HEK293 (cell line): ENCODE results near the gene SLC25A25.
A peak's percentile ranks its signal among the peaks of the same experiment; 100 is the strongest.

Source experiments
- CTCF ChIA-PET: fragments of 350-600 bp; formaldehyde crosslinking; extraction: SDS; loops from one replicate; lab custom pipeline; 2021; ENCODE audit warnings: antibody characterized with exemption; lab: Yijun Ruan, JAX
- POLR2A ChIA-PET: fragments of 300-600 bp; formaldehyde crosslinking; extraction: SDS; loops from one replicate; lab custom pipeline; 2020; ENCODE audit warnings: antibody characterized with exemption, inconsistent platforms; lab: Yijun Ruan, JAX
- H3K27ac ChIP-seq: fragments of 200-500 bp; sonication (Bioruptor generic); 2 replicates; pipeline ENCODE4 v1.5.1; 2014; ENCODE audit warnings: low read depth, low read length, control low read depth, inconsistent platforms; ENCODE audit errors: extremely low read depth
- H3K36me3 ChIP-seq, 2 experiments: fragments of 200-500 bp in 1 of 2; sonication (Bioruptor generic) in 1 of 2; 1 replicate in 1 of 2; 2 replicates in 1 of 2; pipeline ENCODE4 v1.5.1; 2014 to 2017; ENCODE audit warnings: inconsistent platforms in 2 of 2, low read length in 2 of 2; ENCODE audit not compliant: control insufficient read depth in 2 of 2, insufficient read depth in 1 of 2
- H3K4me1 ChIP-seq: fragments of 200-500 bp; sonication (Bioruptor generic); 2 replicates; pipeline ENCODE4 v1.5.1; 2014; ENCODE audit warnings: mild to moderate bottlenecking, low read length, inconsistent platforms; ENCODE audit not compliant: control insufficient read depth, insufficient read depth
- H3K4me3 ChIP-seq: 2 replicates; pipeline ENCODE4 v1.5.1; 2011; ENCODE audit warnings: low read depth, mild to moderate bottlenecking, control low read depth, low read length, moderate library complexity
- H3K9me3 ChIP-seq: fragments of 200-500 bp; sonication (Bioruptor generic); 2 replicates; pipeline ENCODE4 v1.5.1; 2014; ENCODE audit warnings: low read depth, low read length, inconsistent platforms; ENCODE audit not compliant: control insufficient read depth, insufficient read depth
- ATF2 ChIP-seq: fragments of 450-650 bp; formaldehyde crosslinking; IDR thresholded peaks from 2 replicates; pipeline ENCODE4 v1.5.1; 2016; ENCODE audit warnings: missing biosample characterization, missing genetic modification characterization, low read depth
- CTCF ChIP-seq: fragments of 450-650 bp; formaldehyde crosslinking; IDR thresholded peaks from 2 replicates; pipeline ENCODE4 v1.5.1; 2016; ENCODE audit warnings: missing biosample characterization, missing genetic modification characterization
- GLIS2 ChIP-seq: fragments of 450-650 bp; formaldehyde crosslinking; IDR thresholded peaks from 2 replicates; pipeline ENCODE4 v1.5.1; 2016; ENCODE audit warnings: missing biosample characterization, missing genetic modification characterization
- HOXC10 ChIP-seq: sonication (generic); formaldehyde crosslinking; IDR thresholded peaks from 2 replicates; pipeline ENCODE4 v1.8.1; 2023; ENCODE audit warnings: mild to moderate bottlenecking, missing genetic modification reagents
- MEIS1 ChIP-seq: sonication (generic); formaldehyde crosslinking; IDR thresholded peaks from 2 replicates; pipeline ENCODE4 v1.8.1; 2022; ENCODE audit warnings: missing genetic modification reagents, mild to moderate bottlenecking, borderline replicate concordance
- RBAK ChIP-seq: fragments of 450-650 bp; formaldehyde crosslinking; IDR thresholded peaks from 2 replicates; pipeline ENCODE4 v1.5.1; 2016; ENCODE audit warnings: missing biosample characterization, missing genetic modification characterization
- SCRT1 ChIP-seq: fragments of 450-650 bp; formaldehyde crosslinking; IDR thresholded peaks from 2 replicates; pipeline ENCODE4 v1.5.1; 2016; ENCODE audit warnings: missing biosample characterization, missing genetic modification characterization, borderline replicate concordance
- WT1 ChIP-seq: fragments of 450-650 bp; formaldehyde crosslinking; IDR thresholded peaks from 2 replicates; pipeline ENCODE4 v1.5.1; 2016; ENCODE audit warnings: missing biosample characterization, missing genetic modification characterization
- ZIC2 ChIP-seq: fragments of 450-650 bp; formaldehyde crosslinking; IDR thresholded peaks from 2 replicates; pipeline ENCODE4 v1.5.1; 2016; ENCODE audit warnings: missing biosample characterization, missing genetic modification characterization
- ZNF10 ChIP-seq: fragments of 450-650 bp; formaldehyde crosslinking; IDR thresholded peaks from 2 replicates; pipeline ENCODE4 v1.5.1; 2017; ENCODE audit warnings: missing biosample characterization, missing genetic modification characterization
- ZNF148 ChIP-seq: fragments of 450-650 bp; formaldehyde crosslinking; IDR thresholded peaks from 2 replicates; pipeline ENCODE4 v1.5.0; 2017; ENCODE audit warnings: missing biosample characterization, missing genetic modification characterization, borderline replicate concordance
- ZNF157 ChIP-seq: fragments of 450-650 bp; formaldehyde crosslinking; IDR thresholded peaks from 2 replicates; pipeline ENCODE4 v1.5.1; 2016; ENCODE audit warnings: missing biosample characterization, missing genetic modification characterization
- ZNF24 ChIP-seq: fragments of 450-650 bp; formaldehyde crosslinking; IDR thresholded peaks from 2 replicates; pipeline ENCODE4 v1.5.1; 2016; ENCODE audit warnings: missing biosample characterization, missing genetic modification characterization
- ZNF274 ChIP-seq, 2 experiments: fragments of 200-500 bp in 1 of 2; fragments of 450-650 bp in 1 of 2; sonication (Bioruptor generic) in 1 of 2; formaldehyde crosslinking in 1 of 2; IDR thresholded peaks; 2 replicates each; pipeline versions ENCODE4 v1.5.1 to v1.6.1; 2014 to 2016; ENCODE audit warnings: borderline replicate concordance in 1 of 2, inconsistent platforms in 1 of 2, low read length in 1 of 2, missing biosample characterization in 1 of 2, missing genetic modification characterization in 1 of 2
- ZNF311 ChIP-seq: fragments of 450-650 bp; formaldehyde crosslinking; IDR thresholded peaks from 2 replicates; pipeline ENCODE4 v1.5.1; 2017; ENCODE audit warnings: missing biosample characterization, missing genetic modification characterization, borderline replicate concordance
- ZNF341 ChIP-seq: fragments of 450-650 bp; formaldehyde crosslinking; IDR thresholded peaks from 2 replicates; pipeline ENCODE4; 2016; ENCODE audit warnings: low read depth, missing biosample characterization, missing genetic modification characterization
- ZNF473 ChIP-seq: fragments of 450-650 bp; formaldehyde crosslinking; IDR thresholded peaks from 2 replicates; pipeline ENCODE4 v1.5.1; 2017; ENCODE audit warnings: missing biosample characterization, missing genetic modification characterization
- ZNF600 ChIP-seq: fragments of 450-650 bp; formaldehyde crosslinking; IDR thresholded peaks from 2 replicates; pipeline ENCODE4 v1.5.1; 2016; ENCODE audit warnings: missing biosample characterization, missing genetic modification characterization
- ZNF670 ChIP-seq: fragments of 450-650 bp; formaldehyde crosslinking; IDR thresholded peaks from 2 replicates; pipeline ENCODE4 v1.5.1; 2016; ENCODE audit warnings: missing biosample characterization, missing genetic modification characterization, low read depth

Gene SLC25A25

GRCh38 chr9:128153060-128153946 lies 85.3 kb downstream of the SLC25A25 start:
- H3K36me3 ChIP-seq: no peaks in the 10 kb centered on the region
- no peak overlapping the region for H3K4me3 ChIP-seq
- POLR2A ChIA-PET: no interaction called here
- CTCF ChIA-PET: interaction anchor here (0.6 to 1.0 kb wide), 4 partner anchors 29 to 660 kb away, joined by 3 to 4 read pairs (median 4); partner anchors contain the start of gene SLC25A25
- H3K27ac ChIP-seq: no peak overlapping the region
- no peaks in the 10 kb centered on the region for H3K4me1 ChIP-seq
- H3K9me3 ChIP-seq: no peaks in the 10 kb centered on the region
- TF ChIP-seq GLIS2: peak; percentile 22; the same call in 1 of the 2 replicates
- peak; percentile 31 for TF ChIP-seq ZNF341 (tag by site-specific recombination)
- TF ChIP-seq ATF2 (tag by site-specific recombination): no peak
- peak; percentile 85 for TF ChIP-seq ZNF10 (tag by site-specific recombination)
- TF ChIP-seq ZIC2: peak; percentile 69
- TF ChIP-seq SCRT1 (tag by site-specific recombination): no peak

- TF ChIP-seq ZNF670 (tag by site-specific recombination): no peak
- no peak for TF ChIP-seq HOXC10 (CRISPR knock-in tag)
- no peak for TF ChIP-seq ZNF274 (IDR thresholded peaks at IDR 0.05; ENCODE audit: low read length)
- no peak for TF ChIP-seq ZNF274 (tag by site-specific recombination; IDR thresholded peaks at IDR 0.05; ENCODE audit: borderline replicate concordance)
- no peak for TF ChIP-seq ZNF157 (tag by site-specific recombination)
- no peak for TF ChIP-seq RBAK (tag by site-specific recombination)
- no peak for TF ChIP-seq ZNF24 (tag by site-specific recombination)
- TF ChIP-seq WT1 (tag by site-specific recombination): no peak
- TF ChIP-seq ZNF148: no peak
- TF ChIP-seq CTCF (tag by site-specific recombination): no peak
- TF ChIP-seq ZNF311 (tag by site-specific recombination): no peak
- no peak for TF ChIP-seq MEIS1 (CRISPR knock-in tag)
- no peak for TF ChIP-seq ZNF10 (tag by site-specific recombination)
- no peak for TF ChIP-seq ZNF473 (tag by site-specific recombination)
- no peak for TF ChIP-seq ZNF600 (tag by site-specific recombination)
- no peaks in the 10 kb centered on the region for H3K4me1 ChIP-seq
- POLR2A ChIA-PET: no interaction called here
- CTCF ChIA-PET: interaction anchor here (1.3 kb wide), 1 partner anchor 36 kb away, joined by 5 read pairs; no protein-coding TSS in a partner anchor
- no peak overlapping the region for H3K27ac ChIP-seq
- no peaks in the 10 kb centered on the region for H3K9me3 ChIP-seq
- H3K36me3 ChIP-seq: no peaks in the 10 kb centered on the region
- no peak overlapping the region for H3K4me3 ChIP-seq
Measured at GRCh38 chr9:128153947-128154695, 86.1 kb downstream of the SLC25A25 start.
